CD4-positive, alpha-beta T cell treated with Interleukin-2 at 100 ng/mL for 4 hours (primary cell): ENCODE data around the gene EIF2S3B.
"Not testable (repeated sequence)": the region's sequence is repeated elsewhere in the genome, so short reads cannot be mapped to it uniquely, and the experiment has no call there.

Experiments
- DNase-seq: peaks from one replicate; pipeline ENCODE4 v3.0.0-alpha.2; 2020; ENCODE audit warnings: low spot score

EIF2S3B gene

DNA sequence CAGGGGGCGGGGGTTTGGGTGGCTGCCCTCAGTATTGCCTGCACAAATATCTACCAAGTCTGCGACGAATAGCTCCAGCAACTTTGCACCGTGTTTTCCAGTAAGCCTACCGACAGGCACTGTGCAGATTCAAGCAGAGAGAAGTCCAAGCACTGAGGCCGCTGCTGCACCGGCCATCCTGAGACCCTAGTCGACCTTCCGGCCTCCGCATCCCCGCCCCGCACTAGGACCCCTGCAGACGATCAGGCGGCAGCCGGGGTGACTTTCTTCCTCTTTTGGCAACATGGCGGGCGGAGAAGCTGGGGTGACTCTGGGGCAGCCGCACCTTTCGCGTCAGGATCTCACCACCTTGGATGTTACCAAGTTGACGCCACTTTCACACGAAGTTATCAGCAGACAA lies at the start of gene EIF2S3B:
TSS of gene EIF2S3B (plus strand) at position 271 of the 400 bp plus-strand sequence. CDS start at position 284, 13 bp downstream.
- DNase-seq = no peak

DNA sequence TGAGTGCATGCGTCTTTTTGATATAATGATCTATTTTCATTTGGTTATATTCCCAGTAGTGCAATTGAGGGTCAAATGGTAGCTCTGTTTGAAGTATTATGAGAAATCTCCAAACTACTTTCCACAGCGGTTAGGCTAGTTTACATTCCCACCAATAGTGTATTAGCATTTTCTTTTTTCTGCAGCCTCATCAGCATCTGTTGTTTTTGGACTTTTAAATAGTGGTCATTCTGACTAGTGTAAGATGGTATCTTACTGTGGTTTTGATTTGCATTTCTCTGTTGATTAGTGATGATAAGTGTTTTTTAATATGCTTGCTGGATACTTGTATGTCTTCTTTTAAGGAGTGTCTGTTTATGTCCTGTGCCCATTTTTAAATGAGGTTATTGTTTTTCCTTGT lies 48.8 kb upstream of the EIF2S3B start:
- DNase-seq = no peak

DNA sequence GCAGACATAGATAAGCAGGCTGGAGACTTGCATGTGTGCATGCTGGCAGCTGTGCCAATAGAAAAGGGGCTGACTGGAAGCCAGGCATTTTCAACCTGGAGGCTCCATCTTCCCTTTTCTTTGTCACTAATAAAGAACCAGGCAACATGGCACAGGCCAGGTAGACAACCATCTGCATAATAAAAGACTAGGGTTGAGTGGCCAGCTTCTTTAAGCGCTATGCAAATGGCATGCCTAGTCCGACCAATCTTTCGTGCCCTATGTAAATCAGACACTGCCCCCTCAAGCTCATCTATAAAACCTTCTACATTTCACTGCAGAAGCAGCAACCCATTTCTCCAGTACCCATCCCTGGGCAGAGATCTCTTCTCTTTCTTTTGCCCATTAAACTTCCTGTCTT lies 47.9 kb upstream of the EIF2S3B start:
- no peak for DNase-seq

- no peak for DNase-seq
These were observed 39.4 kb upstream of the EIF2S3B start for GRCh38 chr12:10466311-10466710.

GRCh38 chr12:10469701-10470100 lies 36.0 kb upstream of the EIF2S3B start:
- no peak for DNase-seq

GRCh38 chr12:10472808-10473207 lies 32.9 kb upstream of the EIF2S3B start:
- not testable (repeated sequence) for DNase-seq

- peak; percentile 51 for DNase-seq
These were observed 23.8 kb upstream of the EIF2S3B start for GRCh38 chr12:10481901-10482300.

DNA sequence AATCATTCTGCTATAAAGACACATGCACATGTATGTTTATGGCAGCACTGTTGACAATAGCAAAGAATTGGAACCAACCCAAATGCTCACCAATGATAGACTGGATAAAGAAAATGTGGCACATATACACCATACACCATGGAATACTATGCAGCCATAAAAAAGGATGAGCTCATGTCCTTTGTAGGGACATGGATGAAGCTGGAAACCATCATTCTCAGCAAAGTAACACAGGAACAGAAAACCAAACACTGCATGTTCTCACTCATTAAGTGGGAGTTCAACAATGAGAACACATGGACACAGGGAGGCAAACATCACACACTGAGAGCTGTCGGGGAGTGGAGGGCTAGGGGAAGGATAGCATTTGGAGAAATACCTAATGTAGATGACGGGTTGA lies 18.4 kb upstream of the EIF2S3B start:
- not testable (repeated sequence) for DNase-seq

GRCh38 chr12:10491766-10492165 lies 13.9 kb upstream of the EIF2S3B start:
- no peak for DNase-seq

DNA sequence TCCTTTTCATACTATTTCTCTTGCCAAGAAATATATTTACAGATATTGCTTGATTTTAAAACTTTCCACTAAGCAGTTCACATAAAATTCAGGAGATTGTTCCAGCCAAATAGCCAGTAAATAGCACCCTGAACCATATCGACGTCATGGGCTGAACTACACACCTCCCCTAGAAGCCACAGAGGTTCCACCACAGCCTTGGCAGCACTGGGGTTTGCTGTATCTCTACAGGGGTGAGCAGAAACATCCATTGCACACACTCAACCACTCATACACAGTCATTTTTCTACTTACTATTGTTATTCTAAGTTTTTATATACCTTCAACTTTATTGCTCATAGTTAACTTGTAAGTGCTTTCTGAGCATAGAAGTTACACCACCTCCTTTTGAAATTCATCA lies 8.1 kb upstream of the EIF2S3B start:
- DNase-seq = peak; percentile 68

GRCh38 chr12:10498042-10498441 lies 7.6 kb upstream of the EIF2S3B start:
- no peak for DNase-seq

GRCh38 chr12:10501030-10501429 lies 4.7 kb upstream of the EIF2S3B start:
- DNase-seq = peak; percentile 13

DNA sequence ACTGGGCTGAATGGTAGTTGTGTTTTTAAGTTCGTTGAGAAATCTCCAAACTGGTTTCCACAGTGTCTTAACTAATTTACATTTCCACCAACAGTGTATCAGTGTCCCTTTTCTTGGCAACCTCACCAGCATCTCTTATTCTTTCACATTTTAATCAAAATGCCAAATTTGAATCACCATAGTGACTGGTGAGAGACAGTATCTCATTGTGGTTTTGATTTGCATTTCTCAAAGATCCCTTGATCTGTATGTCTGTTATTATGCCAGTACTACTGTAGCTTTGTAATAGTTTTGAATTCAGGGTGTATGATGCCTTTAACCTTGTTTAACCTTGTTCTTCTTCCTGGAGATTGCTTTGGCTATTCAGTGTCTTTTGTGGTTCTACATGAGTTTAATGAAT lies 2.2 kb upstream of the EIF2S3B start:
- DNase-seq = peak; percentile 35

DNA sequence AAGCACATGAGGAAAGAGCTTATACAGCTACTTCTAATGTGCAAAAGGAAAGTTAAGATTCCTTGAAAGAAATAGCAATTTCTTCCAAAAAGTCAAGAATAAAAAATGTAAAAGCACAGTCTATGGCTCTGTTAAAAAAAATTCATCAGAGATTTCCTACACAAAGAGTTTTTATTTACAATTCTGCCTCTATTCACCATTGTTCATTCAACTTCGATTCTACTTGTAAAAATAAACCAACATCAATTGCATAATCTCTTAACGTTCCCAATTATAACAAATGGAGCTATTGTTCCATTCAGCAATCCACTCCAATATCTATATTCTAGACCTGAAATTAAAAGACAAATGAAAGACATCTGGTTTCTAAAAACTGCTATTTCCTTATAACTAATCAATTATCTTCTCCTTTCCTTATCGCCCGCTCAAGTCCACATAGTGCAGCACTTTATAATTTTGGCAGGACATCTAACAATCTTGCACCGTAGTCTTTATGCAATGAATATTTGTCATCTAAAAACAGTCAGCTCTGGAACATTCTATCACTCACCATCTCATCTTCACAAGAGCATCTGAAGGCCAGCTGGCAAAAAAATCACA lies 6.2 kb downstream of the EIF2S3B start:
- DNase-seq = no peak

DNA sequence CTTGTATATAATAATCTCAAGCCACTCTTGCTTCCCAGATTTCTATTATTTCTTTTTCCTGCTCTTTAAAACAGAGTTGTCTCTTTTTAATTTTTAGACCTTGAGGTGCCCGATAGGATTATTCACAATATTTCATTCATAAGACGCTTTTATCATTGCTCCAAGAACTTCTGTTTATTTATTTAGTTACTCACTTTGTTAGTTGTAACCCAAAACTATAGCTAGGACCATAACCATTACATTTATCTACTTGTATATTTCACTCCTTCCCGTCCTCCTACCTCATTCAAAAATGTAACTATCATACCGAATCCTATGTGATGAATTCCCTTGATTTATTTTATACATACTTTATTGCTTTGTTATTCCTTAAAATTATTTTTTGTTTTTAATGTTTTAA lies 7.1 kb downstream of the EIF2S3B start:
- no peak for DNase-seq

DNA sequence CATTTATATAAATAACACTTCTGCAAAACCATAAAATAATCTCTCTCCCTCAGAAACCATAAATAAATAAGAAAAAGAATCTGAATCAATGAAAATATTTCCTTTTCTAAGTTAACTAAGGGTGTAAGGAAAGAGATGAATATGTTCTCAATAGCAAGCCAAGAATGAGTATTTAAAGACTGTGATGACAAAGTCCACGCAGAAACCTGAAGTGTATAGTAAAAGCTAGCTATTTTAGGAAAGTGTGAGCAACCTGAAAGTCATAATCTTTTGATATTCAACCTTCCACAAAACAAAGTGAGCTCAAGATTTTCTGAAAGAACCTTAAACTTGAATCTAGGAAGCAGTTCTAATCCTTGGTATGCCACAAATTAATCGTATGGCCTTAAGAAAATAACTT lies 15.9 kb downstream of the EIF2S3B start:
- DNase-seq = no peak

DNA sequence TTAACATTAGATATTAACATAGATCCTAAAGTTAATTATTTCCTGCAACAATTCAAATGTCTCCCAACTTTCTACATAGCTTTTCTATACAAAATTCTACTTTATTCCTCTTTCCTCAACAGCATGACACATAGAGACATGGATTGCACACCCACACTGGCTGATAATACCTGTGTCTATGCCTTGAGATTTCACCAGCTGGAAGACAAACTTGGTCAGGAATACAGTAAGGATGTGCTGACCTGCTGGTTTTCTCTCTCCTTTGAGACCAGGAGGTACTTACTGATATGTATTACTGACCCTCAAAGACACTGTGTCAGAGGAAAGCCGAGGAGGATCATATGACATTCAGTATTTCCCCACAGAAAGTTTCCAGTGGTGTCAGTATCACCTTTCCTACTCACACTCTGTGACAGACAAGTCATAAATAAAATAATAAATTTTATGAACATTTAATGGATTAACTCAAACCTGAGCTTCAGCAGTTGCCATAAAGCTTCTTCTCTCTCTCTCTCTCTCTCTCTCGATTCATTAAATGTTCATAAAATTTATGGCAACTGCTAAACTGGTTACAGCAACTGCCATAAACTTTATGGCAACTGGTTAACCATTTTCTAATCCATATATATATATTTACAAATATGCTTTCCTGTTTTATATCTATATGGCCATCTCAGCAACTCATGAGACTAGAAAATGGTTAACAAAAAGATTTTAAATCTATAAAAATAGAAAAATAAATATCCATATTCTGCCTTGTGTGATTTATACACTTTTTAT lies 22.7 kb downstream of the EIF2S3B start:
- no peak for DNase-seq

GRCh38 chr12:10529603-10530002 lies 23.9 kb downstream of the EIF2S3B start:
- DNase-seq = no peak

DNA sequence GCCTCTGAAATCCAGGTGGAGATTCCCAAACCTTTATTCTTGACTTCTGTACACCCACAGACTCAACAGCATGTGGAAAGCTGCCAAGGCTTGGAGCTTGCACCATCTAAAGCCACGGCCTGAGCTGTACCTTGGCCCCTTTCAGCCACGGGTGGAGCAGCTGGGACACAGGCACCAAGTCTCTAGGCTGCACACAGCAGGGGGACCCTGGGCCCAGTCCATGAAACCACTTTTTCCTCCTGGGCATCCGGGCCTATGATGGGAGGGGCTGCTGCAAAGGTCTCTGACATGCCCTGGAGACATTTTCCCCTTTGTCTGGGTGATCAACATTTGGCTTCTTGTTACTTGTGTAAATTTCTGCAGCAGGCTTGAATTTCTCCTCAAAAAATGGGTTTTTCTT lies 32.0 kb downstream of the EIF2S3B start:
- DNase-seq = no peak

DNA sequence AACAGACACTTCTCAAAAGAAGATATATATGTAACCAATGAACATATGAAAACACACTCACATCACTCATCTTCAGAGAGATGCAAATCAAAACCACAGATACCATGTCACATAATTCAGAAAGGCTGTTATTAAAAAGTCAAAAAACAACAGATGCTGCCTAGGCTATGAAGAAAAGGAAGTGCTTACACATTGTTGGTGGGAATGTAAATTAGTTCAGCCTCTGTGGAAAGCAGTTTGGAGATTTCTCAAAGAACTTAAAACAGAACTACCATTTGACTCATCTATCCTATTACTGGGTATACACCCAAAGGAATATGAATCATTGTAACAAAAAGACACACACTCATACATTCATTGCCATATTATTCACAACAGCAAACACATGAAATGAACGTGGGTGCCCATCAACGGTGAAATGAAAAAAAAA lies 35.1 kb downstream of the EIF2S3B start:
- DNase-seq = peak; percentile 47

DNA sequence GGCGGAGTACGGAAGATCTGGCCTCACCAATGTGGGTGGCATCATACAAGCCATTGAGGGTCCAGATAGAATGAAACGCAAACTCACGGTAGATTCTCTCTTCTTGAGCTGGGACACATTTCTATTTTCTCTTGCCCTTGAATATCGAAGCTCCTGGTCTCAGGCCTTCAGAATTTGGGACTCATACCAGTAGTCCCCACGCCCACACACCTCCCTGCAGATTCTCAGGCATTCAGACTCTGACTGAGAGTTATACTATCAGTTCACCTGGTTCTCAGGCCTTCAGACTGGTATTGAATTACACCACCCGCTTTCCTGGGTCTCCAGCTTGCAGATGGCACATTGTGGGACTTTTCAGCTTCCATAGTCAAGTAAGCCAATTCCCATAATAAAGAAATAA lies 37.8 kb downstream of the EIF2S3B start:
- DNase-seq = no peak

DNA sequence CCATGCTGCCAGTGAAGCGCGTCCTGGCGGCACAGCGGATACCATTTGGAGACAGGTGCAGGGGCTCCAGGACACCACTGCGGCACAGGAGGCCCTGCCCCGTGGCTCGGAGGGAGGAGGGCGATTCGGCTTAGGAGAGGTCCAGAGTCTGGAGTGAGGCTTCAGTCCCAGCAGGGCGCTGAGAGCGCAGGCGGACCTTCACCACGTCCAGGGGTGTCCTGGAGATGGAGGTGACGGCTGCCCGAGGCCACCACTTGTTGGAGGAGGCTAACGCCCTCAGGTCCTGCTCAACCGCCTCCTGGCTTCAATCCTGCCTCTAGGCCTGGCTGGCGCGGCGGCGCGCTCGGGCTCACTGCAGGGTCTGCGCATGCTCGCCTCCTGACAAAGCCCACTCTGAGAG lies 45.7 kb downstream of the EIF2S3B start:
- DNase-seq = no peak

DNA sequence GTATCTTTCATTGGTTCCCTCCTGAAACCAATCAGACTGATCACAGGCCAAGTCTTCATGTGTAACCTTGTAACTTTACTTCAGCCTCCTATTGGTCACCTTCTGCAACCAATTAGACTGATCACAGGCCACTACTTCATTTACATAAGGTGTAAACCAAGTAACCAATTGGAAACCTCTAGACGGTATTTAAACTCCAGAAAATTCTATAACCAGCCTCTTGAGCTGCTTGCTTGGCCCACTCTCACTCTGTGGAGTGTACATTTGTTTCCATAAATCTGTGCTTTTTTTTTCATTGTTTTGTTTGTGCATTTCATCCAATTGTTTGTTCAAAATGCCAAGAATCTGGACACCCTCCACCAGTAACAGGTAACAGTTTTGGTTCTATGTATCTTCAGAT lies 47.5 kb downstream of the EIF2S3B start:
- peak; percentile 32 for DNase-seq

DNA sequence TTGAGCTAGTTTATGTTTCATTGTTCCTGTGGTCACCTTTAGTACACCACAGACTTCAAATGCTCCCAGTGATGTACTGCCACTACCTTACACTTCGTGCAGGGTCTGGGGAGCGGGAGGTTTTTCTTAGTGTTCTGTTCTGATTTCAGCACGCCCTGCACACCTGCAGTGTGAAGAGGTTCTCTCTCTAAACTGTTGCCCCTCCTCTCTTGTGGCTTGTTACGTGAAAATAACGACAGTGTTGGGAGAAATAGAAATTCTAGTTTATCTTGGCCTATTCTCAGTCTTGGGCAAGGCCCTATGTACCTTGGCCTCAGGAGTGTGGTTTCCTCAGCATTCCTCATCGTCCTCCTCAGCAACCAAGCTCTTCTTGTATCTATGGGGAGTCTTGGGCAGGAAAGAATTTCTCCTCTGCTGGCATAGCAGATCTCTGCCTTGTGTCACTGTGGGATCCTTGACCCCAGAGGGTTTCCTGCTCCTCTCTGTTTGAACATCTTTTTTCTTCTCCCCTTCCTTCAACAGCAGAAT lies 48.6 kb downstream of the EIF2S3B start:
- peak; percentile 64 for DNase-seq
